ENCODE data around the gene FERMT2. TPM values are rescaled to one million over a fixed set of nuclear protein-coding genes. Genes with fewer than 3 reads are reported as not detected.

Gene FERMT2
- total and polyA plus RNA-seq, 4 donors, result 33.2 to 170 (median 66.6) TPM

DNA sequence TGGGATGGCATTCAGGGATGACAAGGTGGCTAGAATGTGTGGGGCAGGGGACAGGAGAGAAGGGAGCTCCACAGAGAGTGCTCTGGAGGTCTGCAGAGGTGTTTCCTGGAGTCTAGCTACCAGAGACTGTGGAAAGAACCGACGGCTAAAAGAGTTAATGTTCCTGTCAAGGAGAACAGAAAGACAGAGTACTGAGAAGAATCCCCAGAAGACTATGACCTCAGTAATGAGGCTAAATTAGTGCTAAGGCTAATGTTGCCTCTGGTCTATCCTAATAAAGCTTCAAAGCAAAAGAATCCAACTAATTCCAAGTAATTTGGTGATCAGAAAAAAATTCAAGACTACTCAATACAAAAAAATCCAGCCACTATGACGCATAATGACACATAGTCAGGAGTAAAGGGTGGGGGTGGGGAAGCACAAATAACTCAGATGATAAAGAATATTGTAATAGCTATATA is 44.7 kb downstream of the FERMT2 start:
- peaks cover 0 to 30% (median 3%) of the 10 kb centered on the region in 5 donors for H3K4me1 ChIP-seq (ENCODE audit: control insufficient read depth in 5 of 5, insufficient read depth in 5 of 5, low read length in 5 of 5)
- H3K27me3 ChIP-seq (ENCODE audit: control insufficient read depth in 3 of 3, insufficient read depth in 3 of 3, low read length in 2 of 3), result no peaks in the 10 kb centered on the region
- no peak for TF ChIP-seq CTCF (IDR thresholded peaks at IDR 0.05; ENCODE audit: control extremely low read depth, extremely low read depth)
- ATAC-seq (ENCODE audit: insufficient read depth, low FRiP score) (no peak), DNase-seq (no peak)
- H3K9me3 ChIP-seq (ENCODE audit: control insufficient read depth in 4 of 4, insufficient read depth in 3 of 4, low read length in 3 of 4), result no peaks in the 10 kb centered on the region
- H3K4me3 ChIP-seq, result no peak overlapping the region
- WGBS, 2 donors, result 81 to 87% methylated on average over 3 of the region's 3 CpGs
- no peak overlapping the region for H3K9ac ChIP-seq (ENCODE audit: insufficient read depth in 1 of 2, low read length in 2 of 2)
- H3K27ac ChIP-seq (ENCODE audit: low read depth in 1 of 2, low read length in 1 of 2), result peak overlapping the region; percentile 17 to 24
- peaks cover 0 to 16% (median 7%) of the 10 kb centered on the region in 4 donors for H3K36me3 ChIP-seq (ENCODE audit: control insufficient read depth in 4 of 4, insufficient read depth in 4 of 4, low read length in 4 of 4)

DNA sequence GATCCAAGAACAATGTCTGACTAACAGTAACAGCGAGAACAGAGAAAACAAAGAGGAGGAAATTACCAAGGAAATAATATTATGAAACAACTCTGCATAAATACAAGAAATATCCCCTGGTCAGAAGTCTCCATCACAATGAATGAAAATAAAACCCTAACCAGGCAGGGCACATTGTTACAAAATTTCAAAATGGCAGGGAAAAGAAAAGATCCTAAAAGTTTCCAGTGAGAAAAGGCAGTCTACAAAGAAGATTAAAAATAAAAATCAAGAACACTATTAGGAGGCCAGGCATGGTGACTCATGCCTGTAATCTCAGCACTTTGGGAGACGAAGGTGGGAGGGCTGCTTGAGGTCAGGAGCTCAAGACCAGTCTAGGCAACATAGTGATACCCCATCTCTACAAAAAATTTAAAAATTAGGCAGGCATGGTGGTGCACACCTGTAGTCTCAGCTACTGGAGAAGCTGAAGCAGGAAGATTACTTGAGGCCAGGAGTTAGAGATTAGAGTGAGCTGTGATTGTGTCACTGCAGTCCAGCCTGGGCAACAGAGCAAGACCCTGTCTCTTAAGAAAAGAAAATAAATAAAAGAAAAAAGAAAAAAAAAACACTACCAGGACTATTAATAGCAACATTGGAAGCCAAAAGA is 47.8 kb downstream of the FERMT2 start:
- peak overlapping the region in 1 of 2 donors; percentile 30 for H3K27ac ChIP-seq (ENCODE audit: low read depth in 1 of 2, low read length in 1 of 2)
- WGBS, 2 donors, result 69 to 71% methylated on average over 2 of the region's 2 CpGs
- peak; percentile 21 for ATAC-seq (ENCODE audit: insufficient read depth, low FRiP score)

GRCh38 chr14:52901357-52901980 is 49.4 kb downstream of the FERMT2 start:
- H3K36me3 ChIP-seq (ENCODE audit: control insufficient read depth in 4 of 4, insufficient read depth in 4 of 4, low read length in 4 of 4), result peaks cover 0 to 7% (median 5%) of the 10 kb centered on the region in 4 donors
- peaks cover 0 to 20% (median 0%) of the 10 kb centered on the region in 5 donors for H3K4me1 ChIP-seq (ENCODE audit: control insufficient read depth in 5 of 5, insufficient read depth in 5 of 5, low read length in 5 of 5)
- H3K27ac ChIP-seq (ENCODE audit: low read depth in 1 of 2, low read length in 1 of 2), result no peak overlapping the region
- no peaks in the 10 kb centered on the region for H3K27me3 ChIP-seq (ENCODE audit: control insufficient read depth in 3 of 3, insufficient read depth in 3 of 3, low read length in 2 of 3)
- TF ChIP-seq CTCF (IDR thresholded peaks at IDR 0.05; ENCODE audit: control extremely low read depth, extremely low read depth), result no peak
- 57 to 86% methylated on average over 4 of the region's 4 CpGs for WGBS, 2 donors
- H3K4me3 ChIP-seq, result no peak overlapping the region
- H3K9me3 ChIP-seq (ENCODE audit: control insufficient read depth in 4 of 4, insufficient read depth in 3 of 4, low read length in 3 of 4), result no peaks in the 10 kb centered on the region
- DNase-seq (no peak), ATAC-seq (ENCODE audit: insufficient read depth, low FRiP score) (no peak)
- H3K9ac ChIP-seq (ENCODE audit: insufficient read depth in 1 of 2, low read length in 2 of 2), result no peak overlapping the region

More for the DNA sequence above, 47.8 kb downstream of the FERMT2 start:
- peaks cover 0 to 11% (median 5%) of the 10 kb centered on the region in 4 donors for H3K36me3 ChIP-seq (ENCODE audit: control insufficient read depth in 4 of 4, insufficient read depth in 4 of 4, low read length in 4 of 4)
- H3K27me3 ChIP-seq (ENCODE audit: control insufficient read depth in 3 of 3, insufficient read depth in 3 of 3, low read length in 2 of 3), result no peaks in the 10 kb centered on the region
- no peak overlapping the region for H3K4me3 ChIP-seq
- no peak for TF ChIP-seq CTCF (IDR thresholded peaks at IDR 0.05; ENCODE audit: control extremely low read depth, extremely low read depth)
- DNase-seq, result no peak
- H3K4me1 ChIP-seq (ENCODE audit: control insufficient read depth in 5 of 5, insufficient read depth in 5 of 5, low read length in 5 of 5), result peaks cover 0 to 27% (median 0%) of the 10 kb centered on the region in 5 donors
- H3K9me3 ChIP-seq (ENCODE audit: control insufficient read depth in 4 of 4, insufficient read depth in 3 of 4, low read length in 3 of 4), result no peaks in the 10 kb centered on the region
- no peak overlapping the region for H3K9ac ChIP-seq (ENCODE audit: insufficient read depth in 1 of 2, low read length in 2 of 2)
